HG02623 (cell line): ENCODE results near the gene ALDH9A1.
"Not testable (repeated sequence)": the region's sequence is repeated elsewhere in the genome, so short reads cannot be mapped to it uniquely, and the experiment has no call there.

Experiments used
- ATAC-seq: cut with Tn5 transposase; IDR thresholded peaks from one replicate; pipeline ENCODE4 v1.9.1; 2021; ENCODE audit warnings: moderate library complexity; ENCODE audit not compliant: unreplicated experiment

Gene ALDH9A1

DNA sequence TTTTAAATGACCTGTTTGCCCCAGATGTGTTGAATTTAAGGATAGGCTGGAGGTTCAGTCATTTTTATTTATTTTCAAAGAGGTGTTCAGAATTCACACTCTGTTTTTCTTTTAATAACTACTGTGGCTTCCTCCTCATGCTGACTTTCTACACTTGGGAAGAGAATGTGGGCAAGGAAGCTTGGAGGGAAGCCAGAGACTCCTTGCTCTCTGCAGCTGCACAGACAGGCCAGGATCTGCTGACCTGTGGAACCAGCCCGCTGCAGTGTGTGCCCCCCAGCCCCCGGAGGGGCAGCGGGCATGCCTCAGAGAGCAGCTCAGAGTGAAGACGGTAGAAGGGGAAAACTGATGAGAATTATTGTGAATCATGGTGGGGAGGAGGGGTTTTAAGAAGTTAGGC, 50.4 kb downstream of the ALDH9A1 start:
- no peak for ATAC-seq

DNA sequence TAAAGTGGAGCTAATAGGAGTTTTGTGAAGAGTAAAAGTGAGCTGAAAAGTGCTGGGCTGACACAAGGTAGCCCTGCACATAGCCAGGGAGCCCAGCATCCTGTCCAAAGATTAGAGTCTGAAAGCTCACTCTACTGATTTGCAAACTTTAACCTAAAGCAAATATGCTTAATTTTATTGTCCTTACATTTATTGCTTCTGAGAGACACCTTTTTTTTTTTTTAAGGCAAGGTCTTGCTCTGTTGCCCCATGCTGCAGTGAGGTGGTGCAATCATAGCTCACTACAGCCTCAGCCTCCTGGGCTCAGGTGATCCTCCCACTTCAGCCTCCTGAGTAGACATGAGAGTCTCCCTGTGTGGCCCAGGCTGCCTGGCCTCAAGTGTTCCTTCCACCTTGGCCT, 50.8 kb downstream of the ALDH9A1 start:
- ATAC-seq: no peak

DNA sequence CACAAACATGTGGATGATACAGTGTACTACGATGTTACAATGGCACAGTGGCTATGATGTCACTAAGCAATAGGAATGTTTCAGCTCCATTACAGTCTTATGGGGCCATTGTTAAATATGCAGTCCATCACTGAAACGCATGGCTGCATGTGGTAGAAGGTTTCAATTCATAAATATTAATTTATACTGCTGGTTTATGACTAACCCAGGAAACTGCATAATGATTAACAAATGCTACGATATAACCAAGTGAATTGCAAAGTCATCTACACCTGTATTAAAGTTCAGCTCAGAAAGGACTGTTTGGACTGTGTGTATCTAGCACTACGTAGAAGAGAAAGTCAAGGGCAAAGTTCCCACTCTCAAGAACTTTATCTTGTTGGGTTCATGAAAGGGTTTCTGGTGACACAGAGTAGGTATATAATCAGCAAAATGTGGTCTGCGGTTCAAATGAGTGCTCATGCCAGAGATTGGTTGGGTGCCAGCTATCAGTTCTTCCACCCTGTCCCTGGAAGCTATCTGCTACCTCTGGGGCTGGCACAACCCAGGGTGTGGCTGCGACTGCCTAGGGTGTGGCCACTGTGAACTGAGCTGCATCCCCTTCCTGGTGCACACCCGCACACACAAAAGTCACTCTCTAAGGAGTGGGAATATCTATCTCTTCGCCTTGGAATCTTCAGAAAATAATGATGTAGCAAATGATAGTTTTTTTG, 52.6 kb downstream of the ALDH9A1 start:
- ATAC-seq: no peak

DNA sequence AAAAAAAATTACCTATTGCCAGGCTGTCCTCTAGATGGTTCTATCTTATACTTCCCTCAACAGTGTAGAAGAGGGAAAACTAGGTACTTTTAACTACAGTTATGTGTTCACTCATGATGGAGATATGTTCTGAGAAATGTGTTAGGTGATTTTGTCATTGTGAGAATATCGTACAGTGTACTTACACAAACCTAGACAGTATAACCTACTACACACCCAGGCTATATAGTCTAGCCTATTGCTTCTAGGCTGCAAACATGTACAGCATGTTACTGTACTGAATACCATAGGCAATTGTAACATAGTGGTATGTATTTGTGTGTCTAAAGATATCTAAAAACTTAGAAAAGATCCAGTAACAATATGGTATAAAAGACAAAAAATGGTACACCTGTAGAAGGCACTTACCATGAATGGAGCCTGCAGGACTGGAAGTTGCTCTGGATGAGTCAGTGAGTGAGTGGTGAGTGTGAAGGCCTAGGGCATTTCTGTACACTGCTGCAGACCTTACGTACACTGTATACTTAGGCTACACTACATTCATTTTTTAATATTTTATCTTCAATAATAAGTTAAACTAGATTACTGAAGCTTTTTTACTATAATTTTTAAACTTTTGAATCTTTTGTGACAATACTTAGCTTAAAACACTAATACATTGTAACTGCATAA, 54.2 kb downstream of the ALDH9A1 start:
- ATAC-seq: no peak

DNA sequence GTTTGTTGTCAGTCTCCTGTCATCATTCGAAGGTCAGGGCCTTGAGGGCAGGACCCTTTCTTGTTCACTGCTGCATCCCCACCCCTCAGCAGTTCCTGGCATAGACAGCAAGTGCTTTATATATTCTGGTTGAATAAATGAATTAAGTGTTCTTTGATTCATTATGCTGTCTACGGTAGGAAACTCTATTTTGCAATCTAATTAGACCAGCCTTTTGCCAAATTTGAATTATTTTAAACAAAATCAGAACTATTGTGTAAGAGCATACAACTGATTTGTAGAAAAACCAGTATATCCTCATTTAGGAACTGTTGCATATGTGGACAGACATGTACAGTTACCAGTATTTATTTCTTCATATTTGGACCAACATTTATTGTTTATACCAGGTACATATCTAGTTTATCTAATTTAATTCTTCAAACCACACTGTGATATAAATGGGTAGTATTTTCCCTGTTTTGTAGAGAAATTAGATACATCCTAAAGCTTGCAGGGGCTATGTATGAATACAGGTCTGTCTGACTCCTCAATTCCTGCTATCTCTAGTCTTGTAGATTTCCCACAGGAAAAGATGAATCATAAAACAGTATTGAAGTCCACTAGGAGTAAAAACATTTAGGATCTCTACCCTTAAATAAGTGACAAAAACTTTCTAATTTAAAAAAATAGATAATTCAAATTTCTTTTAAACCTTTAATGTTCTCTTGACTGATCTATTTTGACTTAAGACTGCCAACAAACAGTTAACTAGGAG, 57.0 kb downstream of the ALDH9A1 start:
- ATAC-seq: no peak

DNA sequence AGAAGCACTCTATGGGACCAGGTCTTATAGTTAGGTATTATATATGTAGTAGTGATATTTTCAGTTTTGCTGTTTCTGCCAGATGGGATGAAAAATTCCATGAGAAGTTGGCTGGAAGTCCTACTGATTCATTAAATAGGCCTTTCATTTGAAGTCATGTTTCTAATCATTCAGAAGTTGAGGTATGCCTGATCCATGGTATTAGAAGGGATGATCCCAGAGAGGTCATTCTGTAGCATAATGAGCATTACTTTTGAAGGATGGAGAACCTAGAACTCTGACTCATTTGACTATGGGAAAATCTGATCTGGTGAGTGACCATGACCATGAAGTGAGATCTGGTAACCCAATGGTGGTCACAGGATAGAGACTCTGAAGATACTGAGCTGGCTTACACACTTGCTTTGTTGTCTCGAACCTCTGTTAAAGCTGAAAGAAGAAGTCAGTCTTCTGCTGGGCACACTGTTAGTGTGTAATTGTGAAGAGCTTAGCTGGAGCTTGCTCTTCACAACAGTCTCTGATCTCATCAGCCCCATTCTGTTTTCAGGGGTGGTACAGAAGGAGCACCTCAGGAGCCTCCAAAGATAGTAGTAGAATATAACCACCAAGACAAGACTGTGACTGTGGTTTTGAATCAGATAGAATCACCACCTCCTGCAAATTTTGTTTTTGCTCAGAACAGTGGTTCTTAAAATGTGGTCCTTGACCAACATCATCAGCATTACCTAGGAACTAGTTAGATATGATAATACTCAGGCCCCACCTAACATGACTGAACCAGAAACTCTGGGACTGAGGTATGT, 58.3 kb downstream of the ALDH9A1 start:
- no peak for ATAC-seq

DNA sequence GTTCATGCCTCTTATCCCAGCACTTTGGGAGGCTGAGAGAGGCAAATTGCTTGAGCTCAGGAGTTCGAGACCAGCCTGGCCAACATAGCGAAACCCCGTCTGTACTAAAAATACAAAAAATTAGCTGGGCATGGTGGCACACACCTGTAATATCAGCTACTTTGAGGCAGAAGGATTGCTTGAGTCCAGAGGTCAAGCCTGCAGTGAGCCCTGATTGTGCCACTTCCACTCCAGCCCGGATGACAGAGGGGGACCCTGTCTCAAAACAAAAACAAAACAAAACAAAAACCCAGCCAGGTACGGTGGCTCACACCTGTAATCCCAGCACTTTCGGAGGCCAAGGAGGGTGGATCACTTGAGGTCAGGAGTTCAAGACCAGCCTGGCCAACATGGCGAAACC, 60.2 kb downstream of the ALDH9A1 start:
- not testable (repeated sequence) for ATAC-seq

DNA sequence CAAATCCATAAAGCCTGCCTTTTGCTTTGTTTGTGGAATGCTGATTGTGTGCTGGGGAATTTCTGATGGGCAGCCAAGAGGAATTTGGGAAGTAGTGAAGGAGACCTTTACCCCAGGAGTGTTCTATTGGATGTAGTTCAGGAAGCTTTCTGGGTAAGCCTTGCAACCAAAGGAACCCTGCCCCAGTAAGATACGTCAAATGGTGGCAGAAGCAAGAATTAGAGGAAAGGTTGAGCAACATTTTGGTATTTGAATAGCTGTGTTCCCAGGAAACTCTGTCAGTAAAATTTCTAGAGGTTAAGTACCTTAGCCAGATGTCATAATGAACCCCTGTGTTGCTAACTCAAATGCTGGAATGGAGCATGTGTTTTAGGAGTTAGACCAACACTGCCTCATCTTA, 60.9 kb downstream of the ALDH9A1 start:
- no peak for ATAC-seq

DNA sequence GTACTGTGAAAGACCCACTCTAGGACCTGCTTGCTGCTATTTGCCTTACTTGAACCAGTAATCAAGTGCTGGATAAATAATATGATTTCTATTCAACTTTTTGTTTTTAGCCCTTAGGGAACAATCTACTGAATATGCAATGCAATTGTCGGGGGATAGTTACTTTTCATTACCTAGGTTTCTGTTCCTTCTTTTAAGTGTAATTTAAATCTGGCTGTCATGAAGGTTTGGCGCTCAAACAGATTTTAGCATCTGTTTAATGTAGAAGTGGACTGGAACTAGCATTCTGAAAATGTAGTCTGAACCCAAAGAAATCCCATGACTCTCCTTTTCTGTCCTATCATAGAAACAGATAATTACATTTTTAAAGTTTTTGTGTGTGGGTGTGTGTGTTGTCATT, 62.5 kb downstream of the ALDH9A1 start:
- no peak for ATAC-seq

DNA sequence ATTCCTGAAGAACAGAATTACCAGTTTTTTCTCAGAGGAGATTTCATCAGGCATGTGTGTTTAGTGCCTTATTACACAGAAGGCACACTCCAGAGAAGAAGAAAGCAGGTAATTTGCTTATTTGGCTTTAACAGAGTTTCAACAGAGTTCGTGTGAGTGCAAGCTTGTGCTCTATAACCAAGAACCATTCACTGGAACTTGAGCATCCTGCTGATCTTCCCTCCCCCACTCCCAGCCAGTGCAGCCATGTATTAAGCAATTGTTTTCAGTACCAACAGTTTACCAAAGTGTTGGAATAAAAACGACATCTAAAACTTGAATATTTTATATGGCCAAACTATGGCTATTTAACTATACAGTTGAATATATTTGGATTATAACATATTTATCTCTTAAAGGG, 63.0 kb downstream of the ALDH9A1 start:
- no peak for ATAC-seq

DNA sequence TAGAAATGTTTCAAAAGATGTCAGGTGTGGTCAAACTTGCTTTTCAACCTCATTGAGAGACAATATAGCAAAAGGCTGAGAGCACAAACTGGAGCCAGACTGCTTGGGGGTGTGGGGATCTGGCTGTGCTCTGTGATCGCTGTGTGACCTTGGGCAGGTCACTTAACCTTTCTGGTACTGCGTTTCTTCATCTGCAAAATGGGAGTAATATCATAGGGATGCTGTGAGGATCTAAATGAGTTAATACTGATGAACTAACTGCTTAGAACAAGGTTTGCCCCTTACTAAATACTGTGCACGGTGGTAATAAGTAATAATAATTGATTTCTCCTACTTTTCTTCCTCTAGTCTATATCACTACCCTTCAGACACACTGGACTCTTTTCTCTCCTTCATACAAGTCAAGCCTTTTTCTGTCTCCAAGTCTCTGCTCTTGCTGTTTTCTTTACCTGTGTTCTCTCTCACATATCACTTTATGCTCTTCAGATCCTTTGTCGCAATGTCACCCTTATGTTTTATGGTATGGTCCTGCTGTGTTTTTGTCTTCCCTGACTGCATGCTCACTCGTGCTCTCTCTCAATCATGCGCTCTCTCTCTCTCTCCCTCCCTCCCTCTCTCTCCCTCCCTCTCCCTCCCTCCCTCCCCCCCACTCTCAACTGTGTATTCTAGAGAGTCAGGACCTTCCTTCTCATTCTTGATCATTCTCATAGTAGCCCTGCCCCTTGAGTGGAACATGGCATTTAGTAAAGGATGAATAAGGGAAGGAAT, 64.0 kb downstream of the ALDH9A1 start:
- ATAC-seq: no peak

DNA sequence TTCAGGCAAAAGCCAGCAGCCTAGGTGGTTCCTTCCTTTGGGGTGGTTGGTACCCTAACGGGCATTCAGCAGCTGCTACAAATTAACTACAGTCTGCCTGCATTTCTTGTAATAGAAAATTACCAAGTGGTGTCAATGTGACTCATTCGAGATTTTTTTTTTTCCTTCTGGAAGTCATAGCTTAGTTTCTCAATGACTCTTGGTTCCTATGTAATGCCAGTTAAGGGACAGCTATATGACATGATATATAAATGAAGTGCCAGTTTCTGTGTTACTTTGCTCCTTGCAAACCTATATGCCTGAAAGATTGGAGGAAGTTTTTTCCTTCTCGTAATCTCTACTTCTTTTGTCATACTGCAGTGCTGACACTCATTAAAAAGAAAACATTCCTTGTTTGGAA, 64.7 kb downstream of the ALDH9A1 start:
- ATAC-seq: no peak

DNA sequence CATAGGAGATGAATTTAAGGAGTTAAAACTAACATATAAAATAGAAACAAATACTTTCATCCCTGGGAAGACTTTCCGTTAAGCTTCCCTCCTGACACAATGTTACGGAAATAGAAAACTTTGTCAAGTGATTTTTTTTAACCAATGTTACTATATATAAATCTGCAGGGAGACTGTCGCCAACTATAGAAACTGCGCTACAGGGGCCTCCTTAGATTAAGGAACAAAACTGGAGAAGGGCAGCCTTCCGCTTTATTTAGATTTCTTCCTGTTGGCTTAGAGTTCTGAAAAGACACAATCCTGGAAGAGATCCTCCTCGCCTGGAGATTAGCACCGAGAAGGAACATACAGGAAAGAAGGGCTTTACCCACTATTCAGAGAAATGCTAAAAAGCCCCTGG, 65.9 kb downstream of the ALDH9A1 start:
- no peak for ATAC-seq

DNA sequence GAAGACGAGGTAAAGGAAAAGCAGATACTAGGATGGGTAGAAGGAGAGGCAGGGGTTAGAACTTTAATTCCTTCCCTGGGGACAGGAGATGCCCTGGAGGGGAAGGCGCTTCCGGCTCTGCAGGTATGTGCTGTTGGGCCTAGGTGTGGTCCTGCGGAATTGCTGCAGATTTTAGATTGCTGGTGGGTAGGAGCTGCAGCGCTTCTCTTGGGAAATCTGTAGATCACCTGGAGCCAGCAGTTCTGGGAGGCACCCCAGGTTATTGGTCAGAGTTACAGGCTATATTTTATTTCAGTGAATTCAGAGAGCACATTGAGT, 66.3 kb downstream of the ALDH9A1 start:
- no peak for ATAC-seq

DNA sequence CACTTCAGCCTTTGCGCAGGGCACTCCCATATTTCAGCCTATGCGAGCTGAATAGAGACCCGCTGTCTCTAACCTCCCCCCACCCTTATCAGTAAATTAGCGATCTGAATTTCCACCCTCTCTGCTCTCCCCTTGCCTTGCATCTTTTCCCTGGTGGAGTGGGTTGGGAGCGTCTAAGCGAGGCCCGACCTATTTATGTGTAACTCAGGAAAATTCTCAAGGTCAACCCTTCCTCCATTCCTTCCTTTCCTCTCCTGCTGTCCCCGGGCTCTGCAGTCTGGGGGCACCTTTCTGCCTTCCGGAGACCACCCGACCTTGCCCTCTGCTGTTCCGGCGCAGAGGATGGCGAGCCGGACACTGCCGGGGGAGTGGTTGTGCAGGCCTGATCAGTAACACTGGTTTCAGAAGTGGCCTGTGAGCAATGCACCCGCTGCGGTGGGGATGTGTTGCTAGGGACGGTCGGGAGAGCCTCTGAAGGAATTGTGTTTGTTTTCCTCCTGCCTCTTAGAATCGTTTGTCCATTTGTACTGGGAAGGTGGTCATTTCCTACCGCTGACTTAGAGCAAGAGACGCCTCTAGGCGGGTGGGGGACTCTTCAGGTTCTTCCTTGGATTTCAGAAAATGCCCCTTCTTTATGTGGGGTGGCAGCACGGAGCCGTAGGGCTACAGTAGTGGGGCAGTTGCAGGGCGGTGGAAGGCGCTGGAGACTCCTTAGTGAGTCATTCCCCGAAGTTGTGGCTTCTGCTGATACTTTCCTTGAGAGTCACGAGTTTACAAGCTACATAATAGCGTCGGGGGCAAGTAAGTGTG, 66.8 kb downstream of the ALDH9A1 start:
- ATAC-seq: peak; percentile 24

DNA sequence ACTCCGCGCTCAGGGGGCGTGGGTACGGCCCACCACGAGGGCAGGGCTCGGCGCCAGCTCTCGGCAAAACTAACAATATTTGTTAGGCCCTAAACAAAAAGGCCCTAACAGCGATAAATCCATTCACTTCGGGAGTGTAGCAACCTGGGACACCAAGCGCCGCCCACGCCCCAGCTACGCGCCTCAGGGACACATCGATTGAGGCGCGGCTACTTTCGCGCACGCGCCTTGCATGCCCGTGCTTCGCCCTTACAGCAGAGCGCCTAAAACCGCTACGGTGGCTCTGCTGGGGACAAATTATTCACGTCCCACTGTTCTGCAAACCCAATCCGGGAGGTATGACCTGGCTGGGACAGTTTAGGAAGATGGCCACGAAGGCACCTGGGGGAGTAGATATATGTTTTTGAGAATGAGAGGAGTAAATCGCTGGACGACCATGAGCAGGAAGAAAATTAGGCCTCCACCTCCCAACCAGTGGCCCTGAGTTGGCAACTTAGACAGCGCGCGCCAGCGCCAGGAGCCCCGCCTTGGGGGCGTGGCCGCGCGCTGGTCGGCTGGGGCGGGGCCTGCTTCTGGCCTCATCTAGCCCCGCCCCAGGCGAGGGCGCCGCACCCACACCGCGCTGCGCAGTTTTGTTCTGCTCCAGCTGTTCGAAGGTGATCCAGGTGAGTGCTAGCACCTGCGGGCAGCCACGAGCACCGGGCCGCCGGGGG, 67.6 kb downstream of the ALDH9A1 start, which contains the start of gene MGST3:
TSS of gene MGST3 (plus strand) at position 606 of the 713 bp plus-strand sequence. CDS start 18,614 bp downstream, outside the sequence.
- ATAC-seq: peak; percentile 81

DNA sequence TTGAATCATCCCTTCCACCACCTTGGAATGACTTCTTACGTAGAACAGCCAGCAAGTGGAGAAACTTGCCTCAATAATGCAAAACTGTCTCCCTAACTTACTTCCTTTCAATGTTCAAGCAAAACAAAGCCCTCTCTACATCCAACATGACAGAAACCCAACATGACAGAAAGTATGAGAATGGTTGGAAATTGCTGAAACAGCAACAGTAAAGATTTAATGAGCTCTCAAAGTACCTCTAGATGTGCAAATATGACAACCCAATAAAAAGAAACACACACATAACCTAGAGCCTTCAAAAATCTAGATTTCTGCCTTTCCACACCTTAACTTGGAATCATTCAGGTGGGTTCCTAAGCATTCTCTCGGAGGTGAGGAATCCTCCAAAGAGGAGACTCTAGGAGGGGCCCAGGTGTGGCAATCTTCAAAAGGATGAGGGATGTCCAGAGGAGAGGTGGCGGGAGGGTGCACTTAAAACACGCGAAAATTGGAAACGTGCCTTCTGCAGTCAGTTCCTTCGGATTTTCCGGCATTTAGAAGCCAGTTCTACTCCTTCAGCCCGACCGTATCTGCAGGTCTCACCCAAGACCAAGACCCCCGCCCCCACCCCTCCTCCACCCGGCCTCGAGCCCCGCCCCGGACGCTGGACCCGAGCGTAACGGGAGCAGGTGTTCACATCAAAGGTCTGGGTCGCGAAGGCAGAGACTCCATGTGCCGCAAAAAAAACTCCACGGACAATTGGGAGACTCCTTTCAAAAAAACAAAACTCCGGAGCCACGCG, 68.3 kb downstream of the ALDH9A1 start:
- peak; percentile 2 for ATAC-seq

DNA sequence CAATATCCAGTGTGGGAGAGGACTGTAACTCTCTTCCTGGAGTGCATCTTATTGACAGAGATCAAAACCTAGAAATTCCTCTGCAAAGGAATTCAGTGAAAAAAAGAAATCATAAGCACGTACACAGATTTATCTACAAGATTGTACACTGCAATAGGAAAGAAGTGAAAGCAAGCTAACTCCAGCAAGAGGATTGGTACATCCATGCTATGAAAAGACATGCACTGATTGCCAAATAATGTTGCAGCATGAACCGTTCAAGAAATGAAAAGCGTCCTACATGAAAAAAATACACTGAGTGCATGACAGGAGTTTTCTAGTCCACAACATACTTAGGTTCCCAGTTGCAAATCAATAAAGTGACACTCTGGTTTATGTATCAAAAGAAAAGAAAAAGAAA, 69.2 kb downstream of the ALDH9A1 start:
- no peak for ATAC-seq
